SU-DHL-6 (cell line): ENCODE measurements around the gene XCL2.

Experiments
- EZH2phosphoT487 ChIP-seq: fragments of 200-600 bp; sonication (generic), shearing (Covaris generic); conservative IDR thresholded peaks from 2 replicates; pipeline ENCODE4 v1.6.1; 2018; ENCODE audit warnings: mild to moderate bottlenecking, antibody characterized with exemption, low read length, moderate library complexity, mixed read lengths
- TF ChIP-seq, protein P1 (sequence below): fragments of 200-600 bp; sonication (generic); IDR thresholded peaks from one replicate; pipeline ENCODE4 v1.5.1; 2017; ENCODE audit warnings: antibody characterized with exemption, mild to moderate bottlenecking, low read length, moderate library complexity; ENCODE audit not compliant: insufficient read depth, poor library complexity, severe bottlenecking

DNA sequence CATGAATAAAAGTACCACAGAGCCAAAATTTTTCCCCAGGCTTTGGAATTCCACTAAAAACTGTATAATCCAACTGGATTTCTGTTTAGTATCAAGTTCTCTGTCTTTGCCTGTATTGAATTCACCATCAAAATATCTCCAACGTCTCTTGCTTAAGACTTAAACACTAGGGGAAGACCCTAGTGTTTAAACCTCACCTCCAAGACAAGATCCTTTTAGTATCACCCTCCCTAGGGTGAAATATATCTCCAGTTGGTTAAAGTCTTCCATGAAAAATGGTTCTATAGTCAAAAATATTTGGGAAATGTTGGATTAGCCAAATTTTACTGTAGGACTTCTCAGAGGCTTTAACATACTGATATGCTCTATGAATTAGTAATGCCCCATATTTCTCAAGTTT is 24.5 kb upstream of the XCL2 start:
- TF ChIP-seq, protein P1, sequence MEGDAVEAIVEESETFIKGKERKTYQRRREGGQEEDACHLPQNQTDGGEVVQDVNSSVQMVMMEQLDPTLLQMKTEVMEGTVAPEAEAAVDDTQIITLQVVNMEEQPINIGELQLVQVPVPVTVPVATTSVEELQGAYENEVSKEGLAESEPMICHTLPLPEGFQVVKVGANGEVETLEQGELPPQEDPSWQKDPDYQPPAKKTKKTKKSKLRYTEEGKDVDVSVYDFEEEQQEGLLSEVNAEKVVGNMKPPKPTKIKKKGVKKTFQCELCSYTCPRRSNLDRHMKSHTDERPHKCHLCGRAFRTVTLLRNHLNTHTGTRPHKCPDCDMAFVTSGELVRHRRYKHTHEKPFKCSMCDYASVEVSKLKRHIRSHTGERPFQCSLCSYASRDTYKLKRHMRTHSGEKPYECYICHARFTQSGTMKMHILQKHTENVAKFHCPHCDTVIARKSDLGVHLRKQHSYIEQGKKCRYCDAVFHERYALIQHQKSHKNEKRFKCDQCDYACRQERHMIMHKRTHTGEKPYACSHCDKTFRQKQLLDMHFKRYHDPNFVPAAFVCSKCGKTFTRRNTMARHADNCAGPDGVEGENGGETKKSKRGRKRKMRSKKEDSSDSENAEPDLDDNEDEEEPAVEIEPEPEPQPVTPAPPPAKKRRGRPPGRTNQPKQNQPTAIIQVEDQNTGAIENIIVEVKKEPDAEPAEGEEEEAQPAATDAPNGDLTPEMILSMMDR: no peak
- TF ChIP-seq EZH2phosphoT487: no peak
